K562 (cell line): ENCODE results near the gene DHRS11. TPM values are rescaled to one million over a fixed set of nuclear protein-coding genes. Genes with fewer than 3 reads are reported as not detected.

ENCODE experiments used
- CBX2 ChIP-seq: fragments of 200-600 bp; sonication (generic); IDR thresholded peaks from one replicate; pipeline ENCODE4 v1.6.1; 2012; ENCODE audit warnings: mild to moderate bottlenecking, low read length, inconsistent platforms; ENCODE audit not compliant: insufficient read depth, poor library complexity, severe bottlenecking
- CREM ChIP-seq: IDR thresholded peaks from 2 replicates; pipeline ENCODE4 v1.6.1; 2014; ENCODE audit warnings: antibody characterized with exemption, low read depth
- E2F3 ChIP-seq: fragments of 250-450 bp; sonication (Bioruptor Pico); IDR thresholded peaks from 2 replicates; pipeline ENCODE4 v1.4.0; 2020; ENCODE audit warnings: mild to moderate bottlenecking
- FOSL1 ChIP-seq: fragments of 200-800 bp; sonication (Bioruptor generic); conservative IDR thresholded peaks from 2 replicates; pipeline ENCODE4 v1.6.1; 2016; ENCODE audit warnings: missing genetic modification characterization, missing compliant biosample characterization
- HDAC1 ChIP-seq, 2 experiments: fragments of 450-650 bp; IDR thresholded peaks; 2 replicates each; pipeline ENCODE4 v1.6.1; 2016 to 2017; ENCODE audit warnings: inconsistent platforms in 1 of 2, mild to moderate bottlenecking in 1 of 2, moderate library complexity in 1 of 2
- HNRNPK ChIP-seq: fragments of 200-400 bp; formaldehyde crosslinking; IDR thresholded peaks from one replicate; pipeline ENCODE4 v1.6.1; 2018; ENCODE audit warnings: mild to moderate bottlenecking, low read depth, low read length; ENCODE audit not compliant: poor library complexity, severe bottlenecking
- ILK ChIP-seq: fragments of 450-650 bp; IDR thresholded peaks from 2 replicates; pipeline ENCODE4 v1.6.1; 2016; ENCODE audit warnings: missing genetic modification characterization, low read depth, mild to moderate bottlenecking, missing compliant biosample characterization, moderate library complexity, borderline replicate concordance
- RBM22 ChIP-seq: fragments of 200-400 bp; formaldehyde crosslinking; IDR thresholded peaks from 2 replicates; pipeline ENCODE4 v1.6.1; 2018; ENCODE audit warnings: low read length, low read depth; ENCODE audit not compliant: poor library complexity, severe bottlenecking
- SAFB ChIP-seq: fragments of 200-400 bp; formaldehyde crosslinking; IDR thresholded peaks from 2 replicates; pipeline ENCODE4 v1.6.1; 2017; ENCODE audit warnings: low read depth, low read length, borderline replicate concordance
- SAP30 ChIP-seq: fragments of 200-600 bp; sonication (generic); IDR thresholded peaks from 2 replicates; pipeline ENCODE4 v1.6.1; 2012; ENCODE audit warnings: borderline replicate concordance, low read depth, mild to moderate bottlenecking, moderate library complexity, low read length, control low read depth, inconsistent platforms; ENCODE audit not compliant: insufficient read depth, poor library complexity, severe bottlenecking
- TBL1XR1 ChIP-seq, 2 experiments: IDR thresholded peaks; 2 replicates each; pipeline ENCODE4 v1.6.1; 2012; ENCODE audit warnings: improper control_type of control experiment in 2 of 2, low read length in 2 of 2, mild to moderate bottlenecking in 1 of 2
- ZNF146 ChIP-seq: IDR thresholded peaks from one replicate; pipeline ENCODE4 v1.6.1; 2018; ENCODE audit warnings: missing compliant biosample characterization; ENCODE audit not compliant: unreplicated experiment
- polyA plus RNA-seq, 8 experiments: library from polyadenylated mRNA; depleted of rRNA in 4 of 8; stranded (reverse) in 5 of 8; unstranded in 3 of 8; fragments of >200 nt; fragmentation: Nextera tagmentation in 2 of 8; fragmentation: Illumina TruSeq in 1 of 8; extraction: Ambion mirVana in 2 of 8; extraction: Trizol in 1 of 8; gene quantifications; 2 replicates each; pipeline versions ENCODE4 v1.2.1 to v1.2.3, GENCODE V29; 2011 to 2014; ENCODE audit warnings: inconsistent platforms in 1 of 8, missing spikeins in 1 of 8
- total RNA-seq, 7 experiments: library from RNA; depleted of rRNA in 6 of 7; stranded (reverse); fragments of >200 nt in 6 of 7; fragmentation: Illumina TruSeq in 2 of 7; extraction: Trizol in 2 of 7; gene quantifications; 2 replicates each; pipeline versions ENCODE4 v1.2.1 to v1.2.3, GENCODE V29; 2011 to 2021; ENCODE audit warnings: low replicate concordance in 1 of 7
- TF ChIP-seq, protein P1 (sequence below): fragments of 450-650 bp; IDR thresholded peaks from 2 replicates; pipeline ENCODE4 v1.6.1; 2016; ENCODE audit warnings: mild to moderate bottlenecking, moderate library complexity

The DHRS11 gene
- total and polyA plus RNA-seq, 9 of the 15 experiments (the other 6 are each of a cell fraction or from before 2014, with no cell fraction given): 15.2 to 123 (median 59.8) TPM

DNA sequence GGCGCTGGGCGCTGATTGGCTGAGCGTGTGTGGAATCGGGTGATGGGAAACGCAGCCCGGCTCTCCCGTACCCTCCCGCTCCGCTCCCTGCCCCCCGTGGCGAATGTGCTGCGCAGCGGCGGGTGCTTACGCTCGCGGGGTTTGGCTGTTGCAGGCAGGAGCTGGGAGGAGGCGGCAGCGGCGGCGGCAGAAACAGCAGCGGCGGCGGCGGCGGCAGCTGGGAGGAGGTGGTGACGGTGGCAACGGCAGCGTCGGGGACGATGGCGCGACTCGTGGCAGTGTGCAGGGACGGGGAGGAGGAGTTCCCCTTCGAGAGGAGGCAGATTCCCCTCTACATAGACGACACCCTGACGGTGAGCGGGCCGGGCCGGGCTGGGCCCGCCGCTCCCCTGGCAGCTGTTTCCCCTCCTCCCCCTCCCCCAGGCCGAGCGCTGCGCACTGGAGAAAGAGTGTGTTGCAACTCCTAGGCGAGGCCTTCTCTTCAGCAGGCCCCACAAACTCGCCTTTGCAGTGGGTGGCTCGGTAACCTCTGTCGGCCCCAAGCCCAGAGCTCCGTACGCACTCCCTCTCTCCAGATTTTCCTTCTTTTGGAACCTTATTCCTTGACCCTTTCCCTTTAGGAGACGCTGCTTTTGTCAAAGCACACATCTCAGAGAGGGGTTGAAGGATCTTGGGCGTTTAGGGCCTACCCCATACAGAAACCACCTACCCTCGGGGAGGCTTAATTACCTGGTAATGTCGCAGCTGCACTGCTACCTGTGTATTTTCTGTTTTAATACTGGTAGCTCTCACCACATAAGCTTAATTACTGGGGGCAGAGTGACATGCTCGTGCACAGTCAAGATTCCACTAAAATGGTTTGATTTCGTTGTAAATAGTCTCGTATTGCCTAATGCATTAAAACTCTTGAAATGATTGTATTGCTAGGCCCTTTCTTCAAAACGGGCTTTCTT, 45.9 kb upstream of the DHRS11 start (continued):
- TF ChIP-seq, protein P1, sequence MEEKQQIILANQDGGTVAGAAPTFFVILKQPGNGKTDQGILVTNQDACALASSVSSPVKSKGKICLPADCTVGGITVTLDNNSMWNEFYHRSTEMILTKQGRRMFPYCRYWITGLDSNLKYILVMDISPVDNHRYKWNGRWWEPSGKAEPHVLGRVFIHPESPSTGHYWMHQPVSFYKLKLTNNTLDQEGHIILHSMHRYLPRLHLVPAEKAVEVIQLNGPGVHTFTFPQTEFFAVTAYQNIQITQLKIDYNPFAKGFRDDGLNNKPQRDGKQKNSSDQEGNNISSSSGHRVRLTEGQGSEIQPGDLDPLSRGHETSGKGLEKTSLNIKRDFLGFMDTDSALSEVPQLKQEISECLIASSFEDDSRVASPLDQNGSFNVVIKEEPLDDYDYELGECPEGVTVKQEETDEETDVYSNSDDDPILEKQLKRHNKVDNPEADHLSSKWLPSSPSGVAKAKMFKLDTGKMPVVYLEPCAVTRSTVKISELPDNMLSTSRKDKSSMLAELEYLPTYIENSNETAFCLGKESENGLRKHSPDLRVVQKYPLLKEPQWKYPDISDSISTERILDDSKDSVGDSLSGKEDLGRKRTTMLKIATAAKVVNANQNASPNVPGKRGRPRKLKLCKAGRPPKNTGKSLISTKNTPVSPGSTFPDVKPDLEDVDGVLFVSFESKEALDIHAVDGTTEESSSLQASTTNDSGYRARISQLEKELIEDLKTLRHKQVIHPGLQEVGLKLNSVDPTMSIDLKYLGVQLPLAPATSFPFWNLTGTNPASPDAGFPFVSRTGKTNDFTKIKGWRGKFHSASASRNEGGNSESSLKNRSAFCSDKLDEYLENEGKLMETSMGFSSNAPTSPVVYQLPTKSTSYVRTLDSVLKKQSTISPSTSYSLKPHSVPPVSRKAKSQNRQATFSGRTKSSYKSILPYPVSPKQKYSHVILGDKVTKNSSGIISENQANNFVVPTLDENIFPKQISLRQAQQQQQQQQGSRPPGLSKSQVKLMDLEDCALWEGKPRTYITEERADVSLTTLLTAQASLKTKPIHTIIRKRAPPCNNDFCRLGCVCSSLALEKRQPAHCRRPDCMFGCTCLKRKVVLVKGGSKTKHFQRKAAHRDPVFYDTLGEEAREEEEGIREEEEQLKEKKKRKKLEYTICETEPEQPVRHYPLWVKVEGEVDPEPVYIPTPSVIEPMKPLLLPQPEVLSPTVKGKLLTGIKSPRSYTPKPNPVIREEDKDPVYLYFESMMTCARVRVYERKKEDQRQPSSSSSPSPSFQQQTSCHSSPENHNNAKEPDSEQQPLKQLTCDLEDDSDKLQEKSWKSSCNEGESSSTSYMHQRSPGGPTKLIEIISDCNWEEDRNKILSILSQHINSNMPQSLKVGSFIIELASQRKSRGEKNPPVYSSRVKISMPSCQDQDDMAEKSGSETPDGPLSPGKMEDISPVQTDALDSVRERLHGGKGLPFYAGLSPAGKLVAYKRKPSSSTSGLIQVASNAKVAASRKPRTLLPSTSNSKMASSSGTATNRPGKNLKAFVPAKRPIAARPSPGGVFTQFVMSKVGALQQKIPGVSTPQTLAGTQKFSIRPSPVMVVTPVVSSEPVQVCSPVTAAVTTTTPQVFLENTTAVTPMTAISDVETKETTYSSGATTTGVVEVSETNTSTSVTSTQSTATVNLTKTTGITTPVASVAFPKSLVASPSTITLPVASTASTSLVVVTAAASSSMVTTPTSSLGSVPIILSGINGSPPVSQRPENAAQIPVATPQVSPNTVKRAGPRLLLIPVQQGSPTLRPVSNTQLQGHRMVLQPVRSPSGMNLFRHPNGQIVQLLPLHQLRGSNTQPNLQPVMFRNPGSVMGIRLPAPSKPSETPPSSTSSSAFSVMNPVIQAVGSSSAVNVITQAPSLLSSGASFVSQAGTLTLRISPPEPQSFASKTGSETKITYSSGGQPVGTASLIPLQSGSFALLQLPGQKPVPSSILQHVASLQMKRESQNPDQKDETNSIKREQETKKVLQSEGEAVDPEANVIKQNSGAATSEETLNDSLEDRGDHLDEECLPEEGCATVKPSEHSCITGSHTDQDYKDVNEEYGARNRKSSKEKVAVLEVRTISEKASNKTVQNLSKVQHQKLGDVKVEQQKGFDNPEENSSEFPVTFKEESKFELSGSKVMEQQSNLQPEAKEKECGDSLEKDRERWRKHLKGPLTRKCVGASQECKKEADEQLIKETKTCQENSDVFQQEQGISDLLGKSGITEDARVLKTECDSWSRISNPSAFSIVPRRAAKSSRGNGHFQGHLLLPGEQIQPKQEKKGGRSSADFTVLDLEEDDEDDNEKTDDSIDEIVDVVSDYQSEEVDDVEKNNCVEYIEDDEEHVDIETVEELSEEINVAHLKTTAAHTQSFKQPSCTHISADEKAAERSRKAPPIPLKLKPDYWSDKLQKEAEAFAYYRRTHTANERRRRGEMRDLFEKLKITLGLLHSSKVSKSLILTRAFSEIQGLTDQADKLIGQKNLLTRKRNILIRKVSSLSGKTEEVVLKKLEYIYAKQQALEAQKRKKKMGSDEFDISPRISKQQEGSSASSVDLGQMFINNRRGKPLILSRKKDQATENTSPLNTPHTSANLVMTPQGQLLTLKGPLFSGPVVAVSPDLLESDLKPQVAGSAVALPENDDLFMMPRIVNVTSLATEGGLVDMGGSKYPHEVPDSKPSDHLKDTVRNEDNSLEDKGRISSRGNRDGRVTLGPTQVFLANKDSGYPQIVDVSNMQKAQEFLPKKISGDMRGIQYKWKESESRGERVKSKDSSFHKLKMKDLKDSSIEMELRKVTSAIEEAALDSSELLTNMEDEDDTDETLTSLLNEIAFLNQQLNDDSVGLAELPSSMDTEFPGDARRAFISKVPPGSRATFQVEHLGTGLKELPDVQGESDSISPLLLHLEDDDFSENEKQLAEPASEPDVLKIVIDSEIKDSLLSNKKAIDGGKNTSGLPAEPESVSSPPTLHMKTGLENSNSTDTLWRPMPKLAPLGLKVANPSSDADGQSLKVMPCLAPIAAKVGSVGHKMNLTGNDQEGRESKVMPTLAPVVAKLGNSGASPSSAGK: peak; percentile 26; the same call in 1 of the 2 replicates
- peak in 1 of 2 experiments; percentile 52; a peak in 3 of 4 replicates for TF ChIP-seq TBL1XR1 (IDR thresholded peaks at IDR 0.05; ENCODE audit: low read length in 2 of 2)
- peak; percentile 5 for TF ChIP-seq ZNF146 (CRISPR knock-in tag)
- TF ChIP-seq FOSL1 (tag): 0 out of 2 replicates have a peak, but pooled peaks have one; percentile 4
- no peak for TF ChIP-seq SAFB
- TF ChIP-seq HDAC1 (IDR thresholded peaks at IDR 0.05): peak in 1 of 2 experiments; percentile 87; a peak in 2 of 4 replicates
- TF ChIP-seq SAP30: peak; percentile 56
- no peak for TF ChIP-seq CBX2
- peak; percentile 93 for TF ChIP-seq HNRNPK
- peak; percentile 26 for TF ChIP-seq RBM22
- TF ChIP-seq E2F3 (CRISPR knock-in tag): no peak
- no peak for TF ChIP-seq ILK (tag)
- peak; percentile 90 for TF ChIP-seq CREM
